HG02884 (cell line): ENCODE measurements around the gene ADAMTS6.

Experiments used
- ATAC-seq: cut with Tn5 transposase; IDR thresholded peaks from one replicate; pipeline ENCODE4 v1.9.1; 2021; ENCODE audit warnings: mild to moderate bottlenecking, moderate library complexity; ENCODE audit not compliant: unreplicated experiment

Gene ADAMTS6

GRCh38 chr5:65474130-65474711 lies 7.5 kb downstream of the ADAMTS6 start:
- no peak for ATAC-seq

GRCh38 chr5:65468633-65469032 lies 13.1 kb downstream of the ADAMTS6 start:
- no peak for ATAC-seq

- ATAC-seq, result no peak
Observed at GRCh38 chr5:65462139-65462705, 19.5 kb downstream of the ADAMTS6 start.

- no peak for ATAC-seq
Observed at GRCh38 chr5:65461490-65461889, 20.2 kb downstream of the ADAMTS6 start.

- no peak for ATAC-seq
Observed at GRCh38 chr5:65459995-65460394, 21.7 kb downstream of the ADAMTS6 start.

GRCh38 chr5:65455064-65455463 lies 26.7 kb downstream of the ADAMTS6 start:
- no peak for ATAC-seq

GRCh38 chr5:65451436-65451835 lies 30.3 kb downstream of the ADAMTS6 start:
- no peak for ATAC-seq

GRCh38 chr5:65446682-65447081 lies 35.0 kb downstream of the ADAMTS6 start:
- no peak for ATAC-seq

GRCh38 chr5:65441800-65442199 lies 39.9 kb downstream of the ADAMTS6 start:
- ATAC-seq, result no peak

- no peak for ATAC-seq
Observed at GRCh38 chr5:65440456-65440855, 41.3 kb downstream of the ADAMTS6 start.

- ATAC-seq, result no peak
Observed at GRCh38 chr5:65434122-65434521, 47.6 kb downstream of the ADAMTS6 start.

GRCh38 chr5:65426656-65427055 lies 55.1 kb downstream of the ADAMTS6 start:
- no peak for ATAC-seq

- no peak for ATAC-seq
Observed at GRCh38 chr5:65423623-65424022, 58.1 kb downstream of the ADAMTS6 start.

- ATAC-seq, result no peak
Observed at GRCh38 chr5:65418661-65419060, 63.1 kb downstream of the ADAMTS6 start.

- no peak for ATAC-seq
Observed at GRCh38 chr5:65413822-65414221, 67.9 kb downstream of the ADAMTS6 start.

- ATAC-seq, result no peak
Observed at GRCh38 chr5:65412842-65413241, 68.9 kb downstream of the ADAMTS6 start.

- no peak for ATAC-seq
Observed at GRCh38 chr5:65411356-65411755, 70.4 kb downstream of the ADAMTS6 start.

GRCh38 chr5:65395526-65396155 lies 86.1 kb downstream of the ADAMTS6 start:
- no peak for ATAC-seq

GRCh38 chr5:65394087-65394486 lies 87.6 kb downstream of the ADAMTS6 start:
- no peak for ATAC-seq

GRCh38 chr5:65391591-65391990 lies 90.1 kb downstream of the ADAMTS6 start:
- ATAC-seq, result no peak

- ATAC-seq, result no peak
Observed at GRCh38 chr5:65390208-65390607, 91.5 kb downstream of the ADAMTS6 start.

- no peak for ATAC-seq
Observed at GRCh38 chr5:65383859-65384258, 97.9 kb downstream of the ADAMTS6 start.

GRCh38 chr5:65382582-65382981 lies 99.1 kb downstream of the ADAMTS6 start:
- no peak for ATAC-seq
